ENCODE data around the gene HIPK2.
"Not testable (repeated sequence)": the region's sequence is repeated elsewhere in the genome, so short reads cannot be mapped to it uniquely, and the experiment has no call there.

GRCh38 chr7:139670662-139671061 is 107.1 kb downstream of the HIPK2 start:
- TF ChIP-seq, protein P1, sequence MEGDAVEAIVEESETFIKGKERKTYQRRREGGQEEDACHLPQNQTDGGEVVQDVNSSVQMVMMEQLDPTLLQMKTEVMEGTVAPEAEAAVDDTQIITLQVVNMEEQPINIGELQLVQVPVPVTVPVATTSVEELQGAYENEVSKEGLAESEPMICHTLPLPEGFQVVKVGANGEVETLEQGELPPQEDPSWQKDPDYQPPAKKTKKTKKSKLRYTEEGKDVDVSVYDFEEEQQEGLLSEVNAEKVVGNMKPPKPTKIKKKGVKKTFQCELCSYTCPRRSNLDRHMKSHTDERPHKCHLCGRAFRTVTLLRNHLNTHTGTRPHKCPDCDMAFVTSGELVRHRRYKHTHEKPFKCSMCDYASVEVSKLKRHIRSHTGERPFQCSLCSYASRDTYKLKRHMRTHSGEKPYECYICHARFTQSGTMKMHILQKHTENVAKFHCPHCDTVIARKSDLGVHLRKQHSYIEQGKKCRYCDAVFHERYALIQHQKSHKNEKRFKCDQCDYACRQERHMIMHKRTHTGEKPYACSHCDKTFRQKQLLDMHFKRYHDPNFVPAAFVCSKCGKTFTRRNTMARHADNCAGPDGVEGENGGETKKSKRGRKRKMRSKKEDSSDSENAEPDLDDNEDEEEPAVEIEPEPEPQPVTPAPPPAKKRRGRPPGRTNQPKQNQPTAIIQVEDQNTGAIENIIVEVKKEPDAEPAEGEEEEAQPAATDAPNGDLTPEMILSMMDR (IDR thresholded peaks at IDR 0.05) = not testable (repeated sequence)
- not testable (repeated sequence) for TF ChIP-seq POLR2A (IDR thresholded peaks at IDR 0.05)

All from body of pancreas (tissue), 4 donors.